Duodenal mucosa (tissue), 2 donors: ENCODE measurements around the gene UNC13A.

Experiments
- H3K27ac ChIP-seq: one replicate; pipeline ENCODE4 v1.7.0; 2013; ENCODE audit warnings: low read depth, low read length
- H3K27me3 ChIP-seq, 2 donors: one replicate each; pipeline ENCODE4 v1.7.0; 2013; ENCODE audit warnings: low read length in 2 of 2, control low read depth in 1 of 2; ENCODE audit not compliant: insufficient read depth in 2 of 2, control insufficient read depth in 1 of 2
- H3K36me3 ChIP-seq, 2 donors: one replicate each; pipeline ENCODE4 v1.7.0; 2013; ENCODE audit warnings: low read length in 2 of 2, control low read depth in 1 of 2; ENCODE audit not compliant: insufficient read depth in 2 of 2, control insufficient read depth in 1 of 2
- H3K4me1 ChIP-seq, 2 donors: one replicate each; pipeline ENCODE4 v1.7.0; 2013; ENCODE audit warnings: low read length in 2 of 2, control low read depth in 1 of 2; ENCODE audit not compliant: insufficient read depth in 2 of 2, control insufficient read depth in 1 of 2
- H3K4me3 ChIP-seq, 2 donors: one replicate each; pipeline ENCODE4 v1.7.0; 2013; ENCODE audit warnings: low read length in 2 of 2, low read depth in 1 of 2
- H3K9ac ChIP-seq, 2 donors: one replicate each; pipeline ENCODE4 v1.7.0; 2013; ENCODE audit warnings: low read length in 2 of 2, low read depth in 1 of 2
- H3K9me3 ChIP-seq, 2 donors: one replicate each; pipeline ENCODE4 v1.7.0; 2013; ENCODE audit warnings: low read length in 2 of 2, control low read depth in 1 of 2; ENCODE audit not compliant: control insufficient read depth in 1 of 2

The UNC13A gene

GRCh38 chr19:17618936-17619335, 69.2 kb downstream of the UNC13A start:
- peaks cover 9 to 15% of the 10 kb centered on the region in 2 donors for H3K27me3 ChIP-seq
- H3K36me3 ChIP-seq = no peaks in the 10 kb centered on the region
- no peaks in the 10 kb centered on the region for H3K4me1 ChIP-seq
- no peak overlapping the region for H3K27ac ChIP-seq
- H3K4me3 ChIP-seq = no peak overlapping the region
- H3K9ac ChIP-seq = no peak overlapping the region
- H3K9me3 ChIP-seq = peaks cover 0 to 9% of the 10 kb centered on the region in 2 donors

GRCh38 chr19:17618281-17618903, 69.8 kb downstream of the UNC13A start:
- Histone ChIP-seq H3K27me3 (peaks cover 9 to 15% of the 10 kb centered on the region in 2 donors), H3K4me1 (no peaks in the 10 kb centered on the region), H3K4me3 (no peak overlapping the region), H3K9ac (no peak overlapping the region), H3K27ac (no peak overlapping the region), H3K36me3 (no peaks in the 10 kb centered on the region), H3K9me3 (peaks cover 0 to 9% of the 10 kb centered on the region in 2 donors)

GRCh38 chr19:17617807-17618192, 70.4 kb downstream of the UNC13A start:
- no peak overlapping the region for H3K4me3 ChIP-seq
- peaks cover 9 to 15% of the 10 kb centered on the region in 2 donors for H3K27me3 ChIP-seq
- no peaks in the 10 kb centered on the region for H3K36me3 ChIP-seq
- peaks cover 0 to 9% of the 10 kb centered on the region in 2 donors for H3K9me3 ChIP-seq
- no peak overlapping the region for H3K27ac ChIP-seq
- H3K4me1 ChIP-seq = no peaks in the 10 kb centered on the region
- H3K9ac ChIP-seq = no peak overlapping the region

- no peak overlapping the region for H3K9ac ChIP-seq
These were observed 71.0 kb downstream of the UNC13A start for GRCh38 chr19:17616961-17617806.

GRCh38 chr19:17616686-17616960, 71.5 kb downstream of the UNC13A start:
- no peak overlapping the region for H3K4me3 ChIP-seq

More at GRCh38 chr19:17616961-17617806, 71.0 kb downstream of the UNC13A start:
- Histone ChIP-seq H3K27ac (no peak overlapping the region), H3K4me3 (no peak overlapping the region), H3K9me3 (peaks cover 0 to 8% of the 10 kb centered on the region in 2 donors), H3K36me3 (no peaks in the 10 kb centered on the region), H3K27me3 (peaks cover 9 to 15% of the 10 kb centered on the region in 2 donors), H3K4me1 (no peaks in the 10 kb centered on the region)

GRCh38 chr19:17615889-17616685, 72.1 kb downstream of the UNC13A start:
- Histone ChIP-seq H3K27me3 (peaks cover 9 to 15% of the 10 kb centered on the region in 2 donors), H3K9me3 (no peaks in the 10 kb centered on the region), H3K27ac (no peak overlapping the region), H3K9ac (no peak overlapping the region), H3K4me3 (no peak overlapping the region), H3K4me1 (no peaks in the 10 kb centered on the region), H3K36me3 (no peaks in the 10 kb centered on the region)

More at GRCh38 chr19:17616686-17616960, 71.5 kb downstream of the UNC13A start:
- H3K9me3 ChIP-seq = peaks cover 0 to 2% of the 10 kb centered on the region in 2 donors
- H3K9ac ChIP-seq = no peak overlapping the region
- no peak overlapping the region for H3K27ac ChIP-seq
- H3K27me3 ChIP-seq = peaks cover 9 to 15% of the 10 kb centered on the region in 2 donors
- H3K36me3 ChIP-seq = no peaks in the 10 kb centered on the region
- no peaks in the 10 kb centered on the region for H3K4me1 ChIP-seq

GRCh38 chr19:17614476-17614875, 73.7 kb downstream of the UNC13A start:
- Histone ChIP-seq H3K4me1 (no peaks in the 10 kb centered on the region), H3K36me3 (no peaks in the 10 kb centered on the region), H3K9ac (no peak overlapping the region), H3K4me3 (no peak overlapping the region), H3K9me3 (no peaks in the 10 kb centered on the region), H3K27ac (no peak overlapping the region), H3K27me3 (peaks cover 9 to 10% of the 10 kb centered on the region in 2 donors)

GRCh38 chr19:17611462-17612244, 76.5 kb downstream of the UNC13A start:
- peaks cover 6 to 9% of the 10 kb centered on the region in 2 donors for H3K27me3 ChIP-seq
- no peaks in the 10 kb centered on the region for H3K4me1 ChIP-seq
- H3K9me3 ChIP-seq = no peaks in the 10 kb centered on the region
- H3K36me3 ChIP-seq = no peaks in the 10 kb centered on the region
- no peak overlapping the region for H3K27ac ChIP-seq
- H3K9ac ChIP-seq = no peak overlapping the region
- no peak overlapping the region for H3K4me3 ChIP-seq

- Histone ChIP-seq H3K27ac (no peak overlapping the region), H3K4me1 (peaks cover 6 to 10% of the 10 kb centered on the region in 2 donors), H3K9me3 (no peaks in the 10 kb centered on the region), H3K4me3 (no peak overlapping the region), H3K36me3 (no peaks in the 10 kb centered on the region), H3K9ac (no peak overlapping the region), H3K27me3 (peaks cover 0 to 3% of the 10 kb centered on the region in 2 donors)
These were observed 77.8 kb downstream of the UNC13A start for GRCh38 chr19:17610384-17610783.
